ENCODE results near the gene PEX16.

- TF ChIP-seq, protein P1, sequence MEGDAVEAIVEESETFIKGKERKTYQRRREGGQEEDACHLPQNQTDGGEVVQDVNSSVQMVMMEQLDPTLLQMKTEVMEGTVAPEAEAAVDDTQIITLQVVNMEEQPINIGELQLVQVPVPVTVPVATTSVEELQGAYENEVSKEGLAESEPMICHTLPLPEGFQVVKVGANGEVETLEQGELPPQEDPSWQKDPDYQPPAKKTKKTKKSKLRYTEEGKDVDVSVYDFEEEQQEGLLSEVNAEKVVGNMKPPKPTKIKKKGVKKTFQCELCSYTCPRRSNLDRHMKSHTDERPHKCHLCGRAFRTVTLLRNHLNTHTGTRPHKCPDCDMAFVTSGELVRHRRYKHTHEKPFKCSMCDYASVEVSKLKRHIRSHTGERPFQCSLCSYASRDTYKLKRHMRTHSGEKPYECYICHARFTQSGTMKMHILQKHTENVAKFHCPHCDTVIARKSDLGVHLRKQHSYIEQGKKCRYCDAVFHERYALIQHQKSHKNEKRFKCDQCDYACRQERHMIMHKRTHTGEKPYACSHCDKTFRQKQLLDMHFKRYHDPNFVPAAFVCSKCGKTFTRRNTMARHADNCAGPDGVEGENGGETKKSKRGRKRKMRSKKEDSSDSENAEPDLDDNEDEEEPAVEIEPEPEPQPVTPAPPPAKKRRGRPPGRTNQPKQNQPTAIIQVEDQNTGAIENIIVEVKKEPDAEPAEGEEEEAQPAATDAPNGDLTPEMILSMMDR (IDR thresholded peaks at IDR 0.05; ENCODE audit: poor library complexity), result no peak
- TF ChIP-seq EZH2 (IDR thresholded peaks at IDR 0.05; ENCODE audit: borderline replicate concordance), result no peak
These were observed 14.1 kb upstream of the PEX16 start for GRCh38 chr11:45931739-45932138.
